Neural progenitor cell (in vitro differentiated cells): ENCODE data around the gene EVL. TPM values are rescaled to one million over a fixed set of nuclear protein-coding genes. Genes with fewer than 3 reads are reported as not detected.

ENCODE experiments used
- DNase-seq: peaks from one replicate; pipeline ENCODE4 v3.0.0-alpha.2; 2016; ENCODE audit warnings: low spot score
- H2AFZ ChIP-seq: fragments of 200-600 bp; sonication (generic); replicated peaks from 2 replicates; pipeline ENCODE4 v1.6.1; 2016; ENCODE audit warnings: antibody characterized with exemption
- H3F3A ChIP-seq: fragments of 200-600 bp; sonication (generic); 2 replicates; pipeline ENCODE4 v1.6.1; 2016; ENCODE audit warnings: antibody characterized with exemption, low read depth
- H3K27ac ChIP-seq: fragments of 200-600 bp; sonication (generic); 2 replicates; pipeline ENCODE4 v1.5.1; 2016; ENCODE audit warnings: mild to moderate bottlenecking
- H3K27me3 ChIP-seq: fragments of 200-600 bp; sonication (generic); 2 replicates; pipeline ENCODE4 v1.6.1; 2016; ENCODE audit warnings: mild to moderate bottlenecking, moderate library complexity
- H3K36me3 ChIP-seq: fragments of 200-600 bp; sonication (generic); 2 replicates; pipeline ENCODE4 v1.5.1; 2016
- H3K4me1 ChIP-seq: fragments of 200-600 bp; sonication (generic); 2 replicates; pipeline ENCODE4 v1.6.1; 2016; ENCODE audit warnings: mixed run types
- H3K4me2 ChIP-seq: fragments of 200-600 bp; sonication (generic); 2 replicates; pipeline ENCODE4 v1.6.1; 2016
- H3K4me3 ChIP-seq: fragments of 200-600 bp; sonication (generic); 2 replicates; pipeline ENCODE4 v1.5.1; 2016
- H3K79me2 ChIP-seq: fragments of 200-600 bp; sonication (generic); 2 replicates; pipeline ENCODE4 v1.6.1; 2016; ENCODE audit warnings: low read depth
- H3K9ac ChIP-seq: fragments of 200-600 bp; sonication (generic); 2 replicates; pipeline ENCODE4 v1.6.1; 2016
- H3K9me3 ChIP-seq: fragments of 200-600 bp; sonication (generic); 2 replicates; pipeline ENCODE4 v1.5.1; 2016; ENCODE audit warnings: low read depth
- H4K20me1 ChIP-seq: fragments of 200-600 bp; sonication (generic); 2 replicates; pipeline ENCODE4 v1.6.1; 2016; ENCODE audit warnings: low read depth
- H3K27ac Mint-ChIP-seq: 3 replicates; pipeline ENCODE4 v1.8.0; 2021; ENCODE audit warnings: mixed read lengths
- H3K27me3 Mint-ChIP-seq: 2 replicates; pipeline ENCODE4 v1.8.0; 2022; ENCODE audit warnings: low read depth, mild to moderate bottlenecking, inconsistent platforms, moderate library complexity, mixed read lengths; ENCODE audit not compliant: insufficient read depth
- H3K36me3 Mint-ChIP-seq: 3 replicates; pipeline ENCODE4 v1.8.0; 2021; ENCODE audit warnings: mixed read lengths
- H3K4me1 Mint-ChIP-seq: 3 replicates; pipeline ENCODE4 v1.8.0; 2021; ENCODE audit warnings: mixed read lengths
- H3K4me3 Mint-ChIP-seq: 3 replicates; pipeline ENCODE4 v1.8.0; 2021; ENCODE audit warnings: mild to moderate bottlenecking, moderate library complexity, mixed read lengths
- H3K9me3 Mint-ChIP-seq: 3 replicates; pipeline ENCODE4 v1.8.0; 2020; ENCODE audit warnings: mixed read lengths
- CTCF ChIP-seq: fragments of 200-600 bp; sonication (generic); IDR thresholded peaks from 2 replicates; pipeline ENCODE4 v1.5.1; 2017; ENCODE audit warnings: antibody characterized with exemption, mild to moderate bottlenecking
- EZH2 ChIP-seq: fragments of 200-600 bp; sonication (generic); IDR thresholded peaks from 2 replicates; pipeline ENCODE4 v1.6.1; 2017; ENCODE audit warnings: antibody characterized with exemption, mild to moderate bottlenecking, moderate library complexity
- EZH2phosphoT487 ChIP-seq: fragments of 200-600 bp; sonication (generic); IDR thresholded peaks from 2 replicates; pipeline ENCODE4 v1.6.1; 2017; ENCODE audit warnings: antibody characterized with exemption
- total RNA-seq: library from RNA; depleted of rRNA; stranded (reverse); fragments of >200 nt; gene quantifications from 2 replicates; pipeline ENCODE4 v1.2.3, GENCODE V29; 2015; ENCODE audit warnings: low replicate concordance

Gene EVL
- total RNA-seq, 1 donor from 2014 or later: 49.2 TPM

- peak overlapping the region; percentile 59 for H3K27ac Mint-ChIP-seq
- Histone ChIP-seq H2AFZ (no peak overlapping the region), H3K4me3 (no peak overlapping the region), H3K36me3 (no peaks in the 10 kb centered on the region), H3K9ac (no peak overlapping the region), H3K4me2 (no peak overlapping the region), H3K27me3 (no peaks in the 10 kb centered on the region), H3K27ac (no peak overlapping the region), H3F3A (no peaks in the 10 kb centered on the region), H4K20me1 (peaks cover 62% of the 10 kb centered on the region), H3K9me3 (no peaks in the 10 kb centered on the region), H3K79me2 (peaks cover 24% of the 10 kb centered on the region), H3K4me1 (peaks cover 6% of the 10 kb centered on the region)
- H3K4me3 Mint-ChIP-seq: no peak overlapping the region
- H3K9me3 Mint-ChIP-seq: no peaks in the 10 kb centered on the region
- H3K27me3 Mint-ChIP-seq: peaks cover 4% of the 10 kb centered on the region
- peaks cover 24% of the 10 kb centered on the region for H3K4me1 Mint-ChIP-seq
- no peaks in the 10 kb centered on the region for H3K36me3 Mint-ChIP-seq
- TF ChIP-seq CTCF: no peak
- TF ChIP-seq EZH2phosphoT487: no peak
- TF ChIP-seq EZH2: no peak
- DNase-seq: no peak
Observed at GRCh38 chr14:100071545-100071944, 6.3 kb downstream of the EVL start.

- Mint-ChIP-seq H3K4me3 (no peak overlapping the region), H3K27ac (peak overlapping the region; percentile 37), H3K9me3 (peaks cover 2% of the 10 kb centered on the region), H3K27me3 (peaks cover 8% of the 10 kb centered on the region), H3K36me3 (no peaks in the 10 kb centered on the region), H3K4me1 (peaks cover 19% of the 10 kb centered on the region)
- DNase-seq: no peak
- Histone ChIP-seq H3F3A (no peaks in the 10 kb centered on the region), H3K9ac (no peak overlapping the region), H3K4me1 (peaks cover 6% of the 10 kb centered on the region), H3K36me3 (no peaks in the 10 kb centered on the region), H3K9me3 (no peaks in the 10 kb centered on the region), H3K27ac (no peak overlapping the region), H4K20me1 (peaks cover 52% of the 10 kb centered on the region), H2AFZ (no peak overlapping the region), H3K4me2 (no peak overlapping the region), H3K4me3 (no peak overlapping the region), H3K27me3 (no peaks in the 10 kb centered on the region), H3K79me2 (peaks cover 22% of the 10 kb centered on the region)
- no peak for TF ChIP-seq EZH2phosphoT487
- no peak for TF ChIP-seq CTCF
- no peak for TF ChIP-seq EZH2
Observed at GRCh38 chr14:100072783-100073346, 7.6 kb downstream of the EVL start.

GRCh38 chr14:100073576-100074430, 8.6 kb downstream of the EVL start:
- Histone ChIP-seq H3K36me3 (no peaks in the 10 kb centered on the region), H3K9me3 (no peaks in the 10 kb centered on the region), H3K4me1 (peaks cover 8% of the 10 kb centered on the region), H3K27ac (no peak overlapping the region), H3F3A (peaks cover 3% of the 10 kb centered on the region), H3K4me3 (no peak overlapping the region), H4K20me1 (peaks cover 49% of the 10 kb centered on the region), H2AFZ (no peak overlapping the region), H3K79me2 (peaks cover 22% of the 10 kb centered on the region), H3K4me2 (no peak overlapping the region), H3K9ac (no peak overlapping the region), H3K27me3 (no peaks in the 10 kb centered on the region)
- Mint-ChIP-seq H3K4me3 (no peak overlapping the region), H3K9me3 (peaks cover 2% of the 10 kb centered on the region), H3K4me1 (peaks cover 25% of the 10 kb centered on the region), H3K27me3 (peaks cover 8% of the 10 kb centered on the region), H3K27ac (no peak overlapping the region), H3K36me3 (no peaks in the 10 kb centered on the region)
- no peak for DNase-seq
- TF ChIP-seq CTCF (no peak), EZH2phosphoT487 (no peak), EZH2 (no peak)
